ENCODE results near the gene PDE4D.

DNA sequence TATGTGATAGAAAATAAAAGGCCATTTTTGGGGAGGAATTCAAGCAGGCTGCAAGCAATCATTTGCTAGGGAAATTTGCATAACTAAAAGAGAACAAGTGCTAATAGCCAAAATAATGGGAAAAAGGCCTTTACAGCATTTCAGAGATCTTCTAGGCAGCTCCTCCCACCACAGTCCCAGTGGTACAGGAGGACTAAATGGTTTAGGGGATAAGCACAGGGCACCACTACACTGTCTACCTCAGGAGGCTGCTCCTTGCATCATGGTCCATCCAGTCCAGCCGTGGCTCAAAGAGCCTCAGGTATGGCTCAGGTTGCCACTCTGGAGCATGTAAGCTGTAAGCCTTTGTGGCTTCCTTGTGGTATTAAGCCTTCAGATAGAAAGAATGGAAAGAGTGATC, 485.6 kb downstream of the PDE4D start:
- TF ChIP-seq, protein P1, sequence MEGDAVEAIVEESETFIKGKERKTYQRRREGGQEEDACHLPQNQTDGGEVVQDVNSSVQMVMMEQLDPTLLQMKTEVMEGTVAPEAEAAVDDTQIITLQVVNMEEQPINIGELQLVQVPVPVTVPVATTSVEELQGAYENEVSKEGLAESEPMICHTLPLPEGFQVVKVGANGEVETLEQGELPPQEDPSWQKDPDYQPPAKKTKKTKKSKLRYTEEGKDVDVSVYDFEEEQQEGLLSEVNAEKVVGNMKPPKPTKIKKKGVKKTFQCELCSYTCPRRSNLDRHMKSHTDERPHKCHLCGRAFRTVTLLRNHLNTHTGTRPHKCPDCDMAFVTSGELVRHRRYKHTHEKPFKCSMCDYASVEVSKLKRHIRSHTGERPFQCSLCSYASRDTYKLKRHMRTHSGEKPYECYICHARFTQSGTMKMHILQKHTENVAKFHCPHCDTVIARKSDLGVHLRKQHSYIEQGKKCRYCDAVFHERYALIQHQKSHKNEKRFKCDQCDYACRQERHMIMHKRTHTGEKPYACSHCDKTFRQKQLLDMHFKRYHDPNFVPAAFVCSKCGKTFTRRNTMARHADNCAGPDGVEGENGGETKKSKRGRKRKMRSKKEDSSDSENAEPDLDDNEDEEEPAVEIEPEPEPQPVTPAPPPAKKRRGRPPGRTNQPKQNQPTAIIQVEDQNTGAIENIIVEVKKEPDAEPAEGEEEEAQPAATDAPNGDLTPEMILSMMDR (conservative IDR thresholded peaks at IDR 0.05 in 1 of 2, IDR thresholded peaks at IDR 0.05 in 1 of 2; ENCODE audit: extremely low read depth in 1 of 2, insufficient read depth in 1 of 2, low read depth in 1 of 2, low read length in 2 of 2): no peak
- TF ChIP-seq EZH2 (IDR thresholded peaks at IDR 0.05; ENCODE audit: borderline replicate concordance, low read length): no peak
